Suprapubic skin (tissue), 4 donors: Measurements from ENCODE around the gene SLC39A12.

ENCODE experiments used
- CTCF ChIP-seq, 2 donors: fragments of 200-600 bp in 1 of 2; fragments of 450-650 bp in 1 of 2; sonication (generic) in 1 of 2; IDR thresholded peaks; one replicate each; pipeline ENCODE4 v1.5.1; 2016 to 2019; ENCODE audit warnings: antibody characterized with exemption in 2 of 2, mild to moderate bottlenecking in 1 of 2, moderate library complexity in 1 of 2
- POLR2A ChIP-seq, 2 donors: fragments of 450-650 bp; IDR thresholded peaks; one replicate each; pipeline ENCODE4 v1.6.1; 2017; ENCODE audit warnings: antibody characterized with exemption in 2 of 2, mild to moderate bottlenecking in 2 of 2, moderate library complexity in 2 of 2
- POLR2AphosphoS5 ChIP-seq, 3 donors: sonication (generic); formaldehyde crosslinking; IDR thresholded peaks; one replicate each; pipeline ENCODE4 v1.6.1; 2017; ENCODE audit warnings: antibody characterized with exemption in 3 of 3

GRCh38 chr10:17904564-17904963 is 47.2 kb upstream of the SLC39A12 start:
- no peak for TF ChIP-seq POLR2AphosphoS5 (IDR thresholded peaks at IDR 0.05)
- TF ChIP-seq CTCF (IDR thresholded peaks at IDR 0.05): no peak
- TF ChIP-seq POLR2A (IDR thresholded peaks at IDR 0.05): no peak
